AG08396 (cell line): ENCODE measurements around the gene ADAT3.

Experiments used
- DNase-seq: peaks from one replicate; pipeline ENCODE4 v3.0.0; 2012; ENCODE audit warnings: low spot score, mixed read lengths

The ADAT3 gene

DNA sequence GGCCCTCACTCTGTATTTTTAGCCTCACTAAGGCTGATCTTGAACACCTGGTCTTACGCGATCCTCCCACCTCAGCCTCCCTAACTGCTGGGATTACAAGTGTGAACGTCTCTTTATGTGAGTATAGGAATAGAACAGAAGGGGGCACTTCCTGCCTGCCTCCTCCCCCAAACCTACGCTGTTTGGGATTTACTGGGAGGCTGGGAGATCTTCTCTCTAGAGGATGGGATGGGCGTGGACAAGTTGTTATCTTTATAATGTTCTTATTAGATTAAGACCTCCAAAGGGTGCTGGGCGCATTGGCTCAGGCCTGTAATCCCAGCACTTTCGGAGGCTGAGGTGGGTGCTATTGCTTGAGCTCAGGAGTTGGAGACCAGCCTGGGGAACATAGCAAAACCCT lies 32.9 kb downstream of the ADAT3 start:
- no peak for DNase-seq

DNA sequence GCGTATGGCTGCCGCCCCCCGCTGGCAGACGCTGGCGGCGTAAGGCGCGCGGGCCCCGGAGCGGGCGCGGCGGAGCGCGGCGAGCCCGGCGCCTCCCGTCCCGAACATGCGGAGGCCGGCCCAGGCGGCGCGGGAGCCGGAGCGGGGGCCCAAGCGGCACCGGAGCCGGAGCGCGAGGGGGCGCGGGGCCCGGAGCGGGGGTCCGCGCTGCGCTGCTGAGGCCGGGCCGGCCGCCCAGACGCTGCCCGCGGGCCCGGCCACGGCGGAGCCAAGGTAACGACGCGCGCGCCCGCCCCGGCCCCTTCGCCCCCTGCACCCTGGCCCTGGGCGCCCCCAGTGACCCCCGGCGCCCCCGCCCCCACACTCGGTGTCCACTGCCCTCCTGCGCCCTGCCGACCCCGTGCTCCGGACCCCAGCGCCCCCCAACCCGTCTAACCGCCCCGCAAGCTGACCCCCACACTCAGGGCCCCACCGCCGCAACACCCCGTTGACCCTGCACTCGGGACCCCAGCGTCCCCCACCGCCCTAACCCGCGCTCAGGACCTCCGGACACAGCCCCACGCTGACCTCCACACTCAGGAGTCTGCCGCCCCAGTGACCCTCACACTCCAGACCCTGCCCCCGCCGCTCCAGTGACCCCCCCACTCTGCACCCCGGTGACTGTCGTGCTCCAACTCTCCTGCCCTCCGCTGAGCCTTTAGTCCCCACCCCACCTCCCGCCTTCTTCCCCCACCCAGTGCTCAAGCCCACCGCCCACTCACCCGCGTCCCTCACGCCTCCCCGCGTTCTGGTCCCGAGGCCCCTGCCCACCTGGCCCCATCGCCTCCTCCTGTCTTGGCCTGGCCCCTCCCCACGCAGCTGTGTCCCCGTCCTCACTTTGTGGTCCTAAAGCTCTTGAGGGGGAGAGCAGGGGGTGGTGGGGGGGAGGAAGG lies 36.2 kb downstream of the ADAT3 start, which contains the start of gene CSNK1G2:
TSS of gene CSNK1G2 (plus strand) at position 27 of the 932 bp plus-strand sequence. CDS start 28,601 bp downstream, outside the sequence.
- no peak for DNase-seq

GRCh38 chr19:1942078-1942933 lies 37.1 kb downstream of the ADAT3 start:
- peak; percentile 81 for DNase-seq

- no peak for DNase-seq
Measured at GRCh38 chr19:1942934-1943555, 37.8 kb downstream of the ADAT3 start.

DNA sequence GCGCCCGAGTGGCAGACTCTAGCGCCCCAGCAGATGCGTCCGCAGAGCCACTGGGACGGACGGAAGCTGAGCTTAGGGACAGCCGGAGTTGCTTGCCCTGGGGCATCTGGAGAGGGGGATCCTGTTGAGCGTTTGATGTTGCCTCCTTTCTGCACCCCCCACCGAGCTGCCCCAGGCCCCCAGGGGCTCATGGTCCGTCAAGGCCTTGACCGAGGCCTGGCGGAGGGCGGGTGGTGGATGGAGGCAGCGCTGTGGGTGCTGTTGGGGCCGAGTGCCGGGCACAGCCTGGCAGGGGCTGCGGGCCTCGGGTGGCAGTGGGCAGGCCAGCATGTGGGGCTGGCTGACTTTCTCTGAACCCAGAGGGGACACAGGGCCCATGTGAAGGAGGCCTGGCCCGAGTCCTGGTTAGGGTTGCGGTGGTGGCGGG lies 38.5 kb downstream of the ADAT3 start:
- no peak for DNase-seq

GRCh38 chr19:1944088-1944915 lies 39.1 kb downstream of the ADAT3 start:
- DNase-seq = no peak

- no peak for DNase-seq
Measured at GRCh38 chr19:1944916-1945561, 39.8 kb downstream of the ADAT3 start.

DNA sequence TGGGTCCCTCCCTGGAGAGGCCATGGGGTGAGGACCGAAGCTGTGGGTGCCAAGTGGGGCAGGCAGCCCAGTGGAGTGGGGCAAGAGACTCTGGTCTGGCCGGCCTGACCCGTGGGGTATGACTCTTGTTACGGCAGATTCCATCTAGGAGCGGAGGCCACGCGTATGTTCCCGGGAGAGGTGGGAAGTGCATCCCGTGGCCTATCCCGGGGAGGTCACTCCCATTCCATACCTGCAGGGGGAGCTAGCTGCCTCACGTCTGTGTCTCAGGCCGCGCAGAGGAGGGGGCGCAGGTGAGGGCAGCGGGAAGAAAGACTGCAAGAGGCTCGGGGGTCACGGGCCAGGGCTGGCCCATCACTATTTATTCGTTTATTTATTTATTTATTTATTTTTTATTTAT lies 40.7 kb downstream of the ADAT3 start:
- peak; percentile 48 for DNase-seq

- no peak for DNase-seq
Measured at GRCh38 chr19:1947651-1948209, 42.5 kb downstream of the ADAT3 start.

DNA sequence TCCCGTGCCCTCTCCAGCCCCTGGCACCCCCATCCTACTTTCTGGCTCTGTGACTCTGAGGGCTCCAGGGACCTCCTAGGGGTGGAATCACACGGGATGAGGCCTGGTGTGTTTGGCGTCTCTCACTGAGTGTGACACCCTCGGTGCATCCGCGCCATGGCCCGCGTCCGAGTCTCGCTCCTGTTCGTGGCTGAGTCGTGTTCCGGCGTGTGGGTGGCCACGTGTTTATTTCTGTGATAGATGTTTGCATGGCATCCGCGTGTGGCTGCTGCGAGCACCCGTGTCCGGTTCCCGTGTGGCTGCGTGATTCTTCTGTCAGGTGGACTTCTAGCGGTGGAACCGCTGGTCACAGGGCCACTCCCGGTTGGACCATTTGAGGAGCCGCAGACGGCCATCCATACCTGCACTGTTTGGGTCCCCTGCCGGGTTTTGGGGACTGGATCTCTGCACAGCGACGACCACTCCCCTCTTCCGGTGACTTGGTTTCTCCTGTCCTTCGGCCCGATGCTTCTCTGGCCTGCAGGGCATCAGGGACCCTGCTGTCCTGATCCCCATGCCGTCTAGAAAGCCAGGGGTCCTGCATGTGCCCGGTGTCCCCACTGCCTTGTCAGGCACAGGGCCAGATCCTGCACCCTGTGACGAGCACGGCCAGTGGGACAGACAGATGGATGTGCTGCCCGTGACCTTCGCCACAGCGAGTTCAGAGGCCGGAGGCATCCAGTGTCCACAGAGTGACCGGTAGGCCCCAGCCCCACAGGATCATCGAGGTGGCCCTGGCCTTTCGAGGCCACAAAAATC lies 44.3 kb downstream of the ADAT3 start:
- no peak for DNase-seq

DNA sequence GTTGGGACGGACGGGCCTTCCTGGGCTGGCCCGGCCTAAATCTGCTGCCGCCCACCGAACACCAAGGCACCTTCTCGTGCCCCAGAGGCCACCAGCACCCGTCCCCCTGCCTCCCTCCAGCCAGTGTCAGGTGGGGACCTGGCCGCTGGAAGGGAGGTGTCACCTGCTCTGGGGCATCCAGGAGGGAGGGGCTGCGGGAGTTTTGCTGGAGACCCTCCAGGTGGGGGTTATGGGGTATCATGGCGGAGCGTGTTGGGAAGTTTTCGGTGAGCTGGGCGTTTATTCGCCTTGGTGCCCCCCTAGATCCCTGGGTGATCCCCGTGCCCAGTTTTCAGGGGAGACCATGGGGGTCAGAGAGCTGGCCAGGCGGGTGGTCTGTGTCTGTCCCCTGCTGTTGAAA lies 45.4 kb downstream of the ADAT3 start:
- no peak for DNase-seq

DNA sequence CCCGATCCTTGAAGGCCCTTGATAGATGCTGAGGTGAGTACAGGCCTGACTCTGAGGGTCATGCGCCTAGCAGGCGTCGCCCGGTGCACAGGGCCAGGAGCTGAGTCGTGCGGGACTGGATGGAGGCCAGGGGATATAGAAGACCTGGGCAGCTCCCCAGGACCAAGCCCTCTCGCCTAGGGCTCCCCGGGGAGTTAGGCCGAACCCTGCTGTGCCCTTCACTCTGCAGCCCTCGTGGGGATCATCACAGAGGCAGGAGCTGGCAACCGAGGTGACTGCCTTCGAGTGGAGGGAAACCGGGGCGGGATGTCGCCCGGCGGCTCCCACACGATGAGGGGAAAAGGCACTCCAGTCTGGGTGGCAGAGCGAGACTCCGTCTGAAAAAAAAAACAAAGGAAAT lies 47.4 kb downstream of the ADAT3 start:
- DNase-seq = no peak

GRCh38 chr19:1953037-1953436 lies 47.8 kb downstream of the ADAT3 start:
- DNase-seq = no peak

GRCh38 chr19:1953441-1954094 lies 48.4 kb downstream of the ADAT3 start:
- DNase-seq = no peak

GRCh38 chr19:1954532-1954933 lies 49.3 kb downstream of the ADAT3 start:
- no peak for DNase-seq

DNA sequence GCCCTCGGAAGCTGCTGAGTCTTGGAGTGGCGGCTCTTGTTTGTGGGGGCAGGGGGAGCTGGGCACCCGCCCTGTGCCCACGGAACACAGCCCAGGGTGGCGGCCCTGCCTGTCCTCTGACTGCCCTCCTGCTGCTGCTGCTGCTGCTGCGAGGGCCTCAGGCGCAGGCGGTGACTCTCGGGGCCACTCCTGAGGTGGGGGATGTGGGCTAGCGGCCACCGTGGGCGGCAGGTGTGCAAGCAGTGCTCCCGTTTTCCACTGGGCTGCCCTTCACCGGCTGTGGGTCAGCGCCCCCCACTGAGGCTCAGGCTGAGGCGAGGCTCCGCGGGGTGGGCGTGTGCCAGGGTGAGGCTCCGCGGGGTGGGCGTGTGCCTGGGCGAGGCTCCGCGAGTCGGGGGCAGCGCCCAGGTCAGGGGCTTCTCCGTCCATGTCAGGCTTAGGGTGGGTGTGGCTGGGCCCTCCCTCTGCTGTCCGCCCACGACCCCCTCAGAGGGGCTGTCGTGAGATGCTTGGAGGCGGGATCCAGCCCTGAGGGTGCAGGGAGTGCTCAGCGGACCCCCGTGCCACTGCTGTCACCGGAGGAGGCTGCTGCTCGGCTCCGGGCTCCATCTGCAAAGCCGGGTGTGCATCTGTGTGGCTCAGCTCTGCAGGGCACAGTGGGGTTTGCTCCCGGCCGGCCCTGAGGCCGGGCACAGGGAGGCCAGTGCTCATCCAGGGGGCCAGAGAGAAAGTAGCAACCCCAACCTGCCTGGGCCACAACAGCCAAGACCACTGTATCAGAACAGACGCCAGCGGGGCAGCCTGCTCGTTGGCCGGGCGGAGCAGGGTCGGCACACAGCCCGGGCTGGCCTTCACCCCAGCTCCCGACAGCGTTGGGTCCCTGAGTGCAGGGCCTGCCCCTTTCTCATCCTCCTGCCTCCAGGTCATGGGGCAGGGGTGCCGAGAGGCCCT lies 50.2 kb downstream of the ADAT3 start:
- no peak for DNase-seq

DNA sequence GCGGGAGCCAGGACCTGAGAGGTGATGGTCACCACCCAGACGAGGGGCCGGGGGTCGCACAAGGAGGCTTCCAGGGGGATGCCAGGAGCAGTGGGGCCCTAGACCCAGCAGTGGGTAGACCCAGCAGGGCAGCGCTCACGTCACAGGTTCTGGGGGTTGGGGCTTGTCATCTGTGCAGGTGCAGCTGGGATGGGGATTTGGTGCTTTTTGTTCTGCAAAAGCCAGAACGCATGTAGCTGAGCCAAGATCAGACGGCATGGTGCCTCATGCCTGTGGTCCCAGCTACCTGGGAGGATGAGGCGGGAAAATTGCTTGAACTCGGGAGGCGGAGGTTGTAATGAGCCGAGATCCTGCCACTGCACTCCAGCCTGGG lies 50.9 kb downstream of the ADAT3 start:
- DNase-seq = no peak

DNA sequence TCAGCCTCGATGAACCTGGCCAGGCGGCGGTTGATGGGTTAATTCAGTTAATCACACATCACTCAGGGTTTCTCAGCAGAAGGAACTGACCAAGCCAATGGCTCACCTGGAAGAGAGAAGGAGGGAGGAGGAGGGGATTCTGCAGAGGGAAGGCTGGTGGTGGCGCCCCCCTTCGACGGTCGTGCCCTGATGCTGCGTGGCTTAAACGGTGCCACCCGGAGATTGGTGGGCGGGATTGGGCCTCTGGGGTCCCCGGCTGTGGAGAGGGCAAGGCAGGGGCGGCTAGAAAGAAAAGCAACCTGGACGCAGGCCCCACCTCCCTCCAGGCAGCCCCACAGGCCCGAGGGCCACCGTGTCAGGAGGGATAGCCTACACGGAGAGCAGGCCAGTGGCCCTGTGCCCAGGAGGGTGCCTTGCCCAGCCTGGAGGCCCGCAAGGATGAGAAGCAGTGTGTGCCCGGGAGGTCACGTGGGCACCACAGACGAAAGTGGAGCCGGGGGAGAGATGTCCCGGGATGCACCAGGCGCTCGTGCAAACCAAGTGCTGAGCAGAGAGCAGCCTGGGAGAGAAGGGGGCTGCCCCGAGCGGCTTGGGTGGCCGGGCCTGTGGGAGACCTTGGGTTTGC lies 51.8 kb downstream of the ADAT3 start:
- DNase-seq = no peak
